IMR-90 (cell line): ENCODE data around the gene SLC22A14. TPM values are rescaled to one million over a fixed set of nuclear protein-coding genes. Genes with fewer than 3 reads are reported as not detected.

Source experiments
- ATAC-seq: fragments of 200-7000 bp; cut with Tn5 transposase; 2 replicates; pipeline ENCODE4 v1.9.1; 2020; ENCODE audit warnings: low read depth, mild to moderate bottlenecking, moderate library complexity
- BruUV-seq: library from RNA; stranded (reverse); fragments of 400-500 nt; replicated peaks from 2 replicates; lab custom pipeline; 2021; lab: Mats Ljungman, UMichigan
- CTCF ChIA-PET: fragments of 300-600 bp; formaldehyde crosslinking; extraction: SDS; loops from one replicate; lab custom pipeline; 2021; ENCODE audit warnings: antibody characterized with exemption; lab: Yijun Ruan, JAX
- POLR2A ChIA-PET: fragments of 300-600 bp; sonication (Branson Sonifier 250); formaldehyde crosslinking; loops from one replicate; lab custom pipeline; 2022; ENCODE audit warnings: antibody characterized with exemption; ENCODE audit not compliant: unreplicated experiment; lab: Charles Lee
- DNase-seq: peaks from one replicate; pipeline ENCODE4 v3.0.0; 2013
- H2AFZ ChIP-seq: replicated peaks from 2 replicates; pipeline ENCODE3; 2013; ENCODE audit warnings: low read length, mild to moderate bottlenecking; ENCODE audit not compliant: poor library complexity
- H2AK5ac ChIP-seq: 2 replicates; pipeline ENCODE4 v1.6.1; 2013; ENCODE audit warnings: low read depth, low read length, inconsistent platforms
- H2AK9ac ChIP-seq: replicated peaks from 2 replicates; pipeline ENCODE3; 2013; ENCODE audit warnings: mild to moderate bottlenecking, low read depth, low read length, moderate library complexity; ENCODE audit not compliant: poor library complexity
- H2BK120ac ChIP-seq: 2 replicates; pipeline ENCODE4 v1.6.1; 2013; ENCODE audit warnings: low read depth, low read length, inconsistent platforms
- H2BK15ac ChIP-seq: 3 replicates; pipeline ENCODE4 v1.6.1; 2013; ENCODE audit warnings: low read depth, low read length, inconsistent platforms
- H2BK20ac ChIP-seq: 2 replicates; pipeline ENCODE4 v1.6.1; 2013; ENCODE audit warnings: low read depth, mild to moderate bottlenecking, inconsistent platforms, low read length, moderate library complexity
- H2BK5ac ChIP-seq: 2 replicates; pipeline ENCODE4 v1.6.1; 2013; ENCODE audit warnings: mild to moderate bottlenecking, low read depth, low read length, inconsistent platforms; ENCODE audit not compliant: poor library complexity, severe bottlenecking
- H3K14ac ChIP-seq: replicated peaks from 2 replicates; pipeline ENCODE4 v1.6.1; 2013; ENCODE audit warnings: low read depth, low read length, inconsistent platforms
- H3K18ac ChIP-seq: 2 replicates; pipeline ENCODE4 v1.6.1; 2013; ENCODE audit warnings: low read depth, low read length, control low read depth
- H3K23ac ChIP-seq: 2 replicates; pipeline ENCODE4 v1.6.1; 2013; ENCODE audit warnings: low read depth, low read length, inconsistent platforms
- H3K27ac ChIP-seq: 2 replicates; pipeline ENCODE4 v1.5.1; 2013; ENCODE audit warnings: mild to moderate bottlenecking, control low read depth, low read length; ENCODE audit not compliant: insufficient read depth
- H3K27me3 ChIP-seq: 2 replicates; pipeline ENCODE4 v1.6.1; 2013; ENCODE audit warnings: low read length; ENCODE audit not compliant: control insufficient read depth, insufficient read depth
- H3K36me3 ChIP-seq: 2 replicates; pipeline ENCODE4 v1.6.1; 2013; ENCODE audit warnings: low read length, mixed read lengths; ENCODE audit not compliant: control insufficient read depth, insufficient read depth
- H3K4ac ChIP-seq: 2 replicates; pipeline ENCODE4 v1.6.1; 2013; ENCODE audit warnings: low read depth, low read length, inconsistent platforms
- H3K4me1 ChIP-seq: 2 replicates; pipeline ENCODE4 v1.6.1; 2013; ENCODE audit warnings: low read length, mixed read lengths; ENCODE audit not compliant: control insufficient read depth, insufficient read depth
- H3K4me2 ChIP-seq: 2 replicates; pipeline ENCODE4 v1.6.1; 2013; ENCODE audit warnings: low read depth, mild to moderate bottlenecking, control low read depth, low read length, moderate library complexity
- H3K4me3 ChIP-seq: 2 replicates; pipeline ENCODE4 v1.5.1; 2013; ENCODE audit warnings: low read depth, mild to moderate bottlenecking, control low read depth, low read length, moderate library complexity; ENCODE audit not compliant: insufficient read depth
- H3K56ac ChIP-seq: 2 replicates; pipeline ENCODE4 v1.6.1; 2013; ENCODE audit warnings: low read length, inconsistent platforms; ENCODE audit not compliant: insufficient read depth; ENCODE audit errors: extremely low read depth
- H3K79me1 ChIP-seq, 2 experiments: 2 replicates each; pipeline ENCODE4 v1.6.1; 2013; ENCODE audit warnings: low read length in 2 of 2, inconsistent platforms in 1 of 2, low read depth in 1 of 2
- H3K9ac ChIP-seq: 2 replicates; pipeline ENCODE4 v1.6.1; 2013; ENCODE audit warnings: low read depth, low read length, control low read depth
- H3K9me1 ChIP-seq: 2 replicates; pipeline ENCODE4 v1.6.1; 2013; ENCODE audit warnings: low read length, inconsistent platforms; ENCODE audit not compliant: insufficient read depth
- H3K9me3 ChIP-seq: 2 replicates; pipeline ENCODE4 v1.6.1; 2013; ENCODE audit warnings: low read length; ENCODE audit not compliant: control insufficient read depth, insufficient read depth
- H4K20me1 ChIP-seq: 2 replicates; pipeline ENCODE4 v1.6.1; 2013; ENCODE audit warnings: low read length, inconsistent platforms; ENCODE audit not compliant: insufficient read depth
- H4K5ac ChIP-seq: 2 replicates; pipeline ENCODE4 v1.6.1; 2013; ENCODE audit warnings: mild to moderate bottlenecking, low read depth, low read length, control low read depth
- H4K8ac ChIP-seq, 2 experiments: 2 replicates each; pipeline ENCODE4 v1.6.1; 2013; ENCODE audit warnings: low read depth in 2 of 2, low read length in 2 of 2, control low read depth in 1 of 2, inconsistent platforms in 1 of 2
- H4K91ac ChIP-seq: 2 replicates; pipeline ENCODE4 v1.6.1; 2013; ENCODE audit warnings: low read depth, low read length, inconsistent platforms; ENCODE audit not compliant: insufficient read depth
- BHLHE40 ChIP-seq: fragments of 150-350 bp; IDR thresholded peaks from 2 replicates; pipeline ENCODE4 v1.6.1; 2016; ENCODE audit warnings: mild to moderate bottlenecking, low read depth, low read length
- CEBPB ChIP-seq: IDR thresholded peaks from 2 replicates; pipeline ENCODE4 v1.6.1; 2012; ENCODE audit warnings: low read depth, low read length, improper control_type of control experiment
- CHD1 ChIP-seq: IDR thresholded peaks from 2 replicates; pipeline ENCODE4 v1.6.1; 2012; ENCODE audit warnings: low read depth, low read length, improper control_type of control experiment
- FOS ChIP-seq: fragments of 150-350 bp; IDR thresholded peaks from 2 replicates; pipeline ENCODE4 v1.6.1; 2016; ENCODE audit warnings: low read depth, low read length
- MAFK ChIP-seq: IDR thresholded peaks from 2 replicates; pipeline ENCODE4 v1.6.1; 2012; ENCODE audit warnings: low read depth, low read length, improper control_type of control experiment
- MAZ ChIP-seq: IDR thresholded peaks from 2 replicates; pipeline ENCODE4 v1.6.1; 2012; ENCODE audit warnings: low read depth, mild to moderate bottlenecking, low read length, improper control_type of control experiment, moderate library complexity, borderline replicate concordance
- MXI1 ChIP-seq: IDR thresholded peaks from 2 replicates; pipeline ENCODE4 v1.6.1; 2012; ENCODE audit warnings: low read depth, mild to moderate bottlenecking, low read length, moderate library complexity, borderline replicate concordance
- NFE2L2 ChIP-seq: fragments of 150-350 bp; IDR thresholded peaks from 2 replicates; pipeline ENCODE4 v1.6.1; 2016; ENCODE audit warnings: low read depth, mild to moderate bottlenecking, low read length
- POLR2A ChIP-seq: IDR thresholded peaks from 2 replicates; pipeline ENCODE4 v1.6.1; 2012; ENCODE audit warnings: mild to moderate bottlenecking, low read depth, low read length
- RAD21 ChIP-seq: IDR thresholded peaks from 2 replicates; pipeline ENCODE4 v1.6.1; 2012; ENCODE audit warnings: low read length, improper control_type of control experiment
- RCOR1 ChIP-seq: IDR thresholded peaks from 2 replicates; pipeline ENCODE4 v1.6.1; 2012; ENCODE audit warnings: mild to moderate bottlenecking, low read length, improper control_type of control experiment; ENCODE audit not compliant: insufficient replicate concordance
- RFX5 ChIP-seq: IDR thresholded peaks from 2 replicates; pipeline ENCODE4 v1.8.0; 2012; ENCODE audit warnings: low read depth, mild to moderate bottlenecking, low read length, moderate library complexity
- SMC3 ChIP-seq: fragments of 150-350 bp; IDR thresholded peaks from 2 replicates; pipeline ENCODE4 v1.6.1; 2016; ENCODE audit warnings: low read depth, mild to moderate bottlenecking, antibody characterized with exemption, low read length, moderate library complexity
- WGBS, 2 experiments: methylation state at CpG; one replicate each; pipeline versions ENCODE4 v1.1.5 to v1.1.7; 2013; ENCODE audit warnings: missing lambda C conversion rate in 2 of 2; ENCODE audit not compliant: insufficient read length in 1 of 2; ENCODE audit errors: extremely low coverage in 2 of 2; 5-methylcytosine and 5-hydroxymethylcytosine counted together
- dilution Hi-C: fragments of 300-500 bp; cut with HindIII; formaldehyde crosslinking; loops from one replicate; pipeline ENCODE4 v1.14.3; 2018; ENCODE audit warnings: low sequenced_read_pairs; ENCODE audit not compliant: unreplicated experiment
- in situ Hi-C: fragments of 300-500 bp; cut with MboI; formaldehyde crosslinking; loops from 3 replicates; pipeline ENCODE4 v1.14.3; 2019; ENCODE audit warnings: low sequenced_read_pairs, inconsistent platforms, mixed read lengths
- intact Hi-C: fragments of 100-400 bp; cut with micrococcal nuclease; formaldehyde crosslinking; loops from 2 replicates; pipeline ENCODE4 v1.10.0; 2022
- polyA plus RNA-seq, 3 experiments: library from polyadenylated mRNA; depleted of rRNA; stranded (reverse); fragments of >200 nt; gene quantifications; 2 replicates each; pipeline ENCODE4 v1.2.3, GENCODE V29; 2012; ENCODE audit warnings: low replicate concordance in 1 of 3
- total RNA-seq: library from RNA; depleted of rRNA; stranded (reverse); fragments of >200 nt; gene quantifications from 2 replicates; pipeline ENCODE4 v1.2.3, GENCODE V29; 2012
- TF ChIP-seq, protein P1 (sequence below): fragments of 150-350 bp; IDR thresholded peaks from 2 replicates; pipeline ENCODE4 v1.6.1; 2016; ENCODE audit warnings: low read depth, mild to moderate bottlenecking, low read length, moderate library complexity, borderline replicate concordance
- TF ChIP-seq, protein P2 (sequence below): conservative IDR thresholded peaks from 2 replicates; pipeline ENCODE4 v1.5.1; 2012; ENCODE audit warnings: mild to moderate bottlenecking, low read depth, low read length, improper control_type of control experiment
- TF ChIP-seq, protein P3 (sequence below): fragments of 150-350 bp; IDR thresholded peaks from 2 replicates; pipeline ENCODE4 v1.6.1; 2017; ENCODE audit warnings: mild to moderate bottlenecking, antibody characterized with exemption, low read length, low read depth

Gene SLC22A14
- total and polyA plus RNA-seq, 2 of the 4 experiments (the other 2 are of a cell fraction): under 0.01 to 0.07 TPM

DNA sequence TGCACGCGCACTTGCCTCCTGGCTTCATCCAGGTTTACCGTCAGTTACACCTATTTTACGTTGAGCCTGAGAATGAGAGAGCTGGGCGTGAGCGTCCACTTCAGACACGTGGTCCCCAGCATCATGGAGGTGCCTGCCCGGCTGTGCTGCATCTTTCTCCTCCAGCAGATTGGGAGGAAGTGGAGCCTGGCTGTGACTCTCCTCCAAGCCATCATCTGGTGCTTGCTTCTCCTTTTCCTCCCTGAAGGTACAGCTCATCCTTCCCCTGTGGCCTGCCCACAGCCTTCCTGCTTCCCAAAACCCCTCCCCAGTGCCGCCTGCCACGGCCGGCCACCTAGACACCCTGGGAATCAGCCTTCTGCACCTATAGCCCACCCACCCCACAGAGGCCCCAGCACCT, 31.6 kb downstream of the SLC22A14 start:
- H3K56ac ChIP-seq: no peak overlapping the region
- TF ChIP-seq BHLHE40 (no peak), RFX5 (no peak), SMC3 (no peak), POLR2A (no peak), RAD21 (no peak), MXI1 (no peak), FOS (no peak), CHD1 (no peak), CEBPB (no peak), MAFK (no peak), RCOR1 (no peak), MAZ (no peak), NFE2L2 (no peak)
- TF ChIP-seq, protein P1, sequence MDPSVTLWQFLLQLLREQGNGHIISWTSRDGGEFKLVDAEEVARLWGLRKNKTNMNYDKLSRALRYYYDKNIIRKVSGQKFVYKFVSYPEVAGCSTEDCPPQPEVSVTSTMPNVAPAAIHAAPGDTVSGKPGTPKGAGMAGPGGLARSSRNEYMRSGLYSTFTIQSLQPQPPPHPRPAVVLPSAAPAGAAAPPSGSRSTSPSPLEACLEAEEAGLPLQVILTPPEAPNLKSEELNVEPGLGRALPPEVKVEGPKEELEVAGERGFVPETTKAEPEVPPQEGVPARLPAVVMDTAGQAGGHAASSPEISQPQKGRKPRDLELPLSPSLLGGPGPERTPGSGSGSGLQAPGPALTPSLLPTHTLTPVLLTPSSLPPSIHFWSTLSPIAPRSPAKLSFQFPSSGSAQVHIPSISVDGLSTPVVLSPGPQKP: no peak
- TF ChIP-seq, protein P2, sequence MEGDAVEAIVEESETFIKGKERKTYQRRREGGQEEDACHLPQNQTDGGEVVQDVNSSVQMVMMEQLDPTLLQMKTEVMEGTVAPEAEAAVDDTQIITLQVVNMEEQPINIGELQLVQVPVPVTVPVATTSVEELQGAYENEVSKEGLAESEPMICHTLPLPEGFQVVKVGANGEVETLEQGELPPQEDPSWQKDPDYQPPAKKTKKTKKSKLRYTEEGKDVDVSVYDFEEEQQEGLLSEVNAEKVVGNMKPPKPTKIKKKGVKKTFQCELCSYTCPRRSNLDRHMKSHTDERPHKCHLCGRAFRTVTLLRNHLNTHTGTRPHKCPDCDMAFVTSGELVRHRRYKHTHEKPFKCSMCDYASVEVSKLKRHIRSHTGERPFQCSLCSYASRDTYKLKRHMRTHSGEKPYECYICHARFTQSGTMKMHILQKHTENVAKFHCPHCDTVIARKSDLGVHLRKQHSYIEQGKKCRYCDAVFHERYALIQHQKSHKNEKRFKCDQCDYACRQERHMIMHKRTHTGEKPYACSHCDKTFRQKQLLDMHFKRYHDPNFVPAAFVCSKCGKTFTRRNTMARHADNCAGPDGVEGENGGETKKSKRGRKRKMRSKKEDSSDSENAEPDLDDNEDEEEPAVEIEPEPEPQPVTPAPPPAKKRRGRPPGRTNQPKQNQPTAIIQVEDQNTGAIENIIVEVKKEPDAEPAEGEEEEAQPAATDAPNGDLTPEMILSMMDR: no peak
- TF ChIP-seq, protein P3, sequence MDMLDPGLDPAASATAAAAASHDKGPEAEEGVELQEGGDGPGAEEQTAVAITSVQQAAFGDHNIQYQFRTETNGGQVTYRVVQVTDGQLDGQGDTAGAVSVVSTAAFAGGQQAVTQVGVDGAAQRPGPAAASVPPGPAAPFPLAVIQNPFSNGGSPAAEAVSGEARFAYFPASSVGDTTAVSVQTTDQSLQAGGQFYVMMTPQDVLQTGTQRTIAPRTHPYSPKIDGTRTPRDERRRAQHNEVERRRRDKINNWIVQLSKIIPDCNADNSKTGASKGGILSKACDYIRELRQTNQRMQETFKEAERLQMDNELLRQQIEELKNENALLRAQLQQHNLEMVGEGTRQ: no peak
- no peak overlapping the region for H3K9ac ChIP-seq
- intact Hi-C loops: no loop called here
- ChIA-PET CTCF (interaction anchor here (0.9 kb wide), 1 partner anchor 14 kb away, joined by 3 read pairs; no protein-coding TSS in a partner anchor), POLR2A (no interaction called here)
- H3K4me2 ChIP-seq: no peak overlapping the region
- dilution Hi-C loops: no loop called here
- no peaks in the 10 kb centered on the region for H3K9me1 ChIP-seq
- no peak overlapping the region for H3K23ac ChIP-seq
- H3K14ac ChIP-seq: no peak overlapping the region
- H4K20me1 ChIP-seq: no peaks in the 10 kb centered on the region
- in situ Hi-C loops: no loop called here
- no peaks in the 10 kb centered on the region for H3K9me3 ChIP-seq
- ATAC-seq (no peak), DNase-seq (no peak)
- no peak overlapping the region for H3K4ac ChIP-seq
- H3K18ac ChIP-seq: no peak overlapping the region
- no peak overlapping the region for H2BK20ac ChIP-seq
- no peaks in the 10 kb centered on the region for H3K4me1 ChIP-seq
- H2AK5ac ChIP-seq: no peak overlapping the region
- no peak overlapping the region for H4K8ac ChIP-seq
- 95% methylated on average over 6 of the region's 11 CpGs; no CpG with 5 or more reads in 1 of the 2 experiments for WGBS, 2 experiments
- no peaks in the 10 kb centered on the region for H3K79me1 ChIP-seq
- no TSS peak for BruUV-seq
- no peak overlapping the region for H2BK15ac ChIP-seq
- H2AFZ ChIP-seq: no peak overlapping the region
- H4K91ac ChIP-seq: no peak overlapping the region
- no peak overlapping the region for H3K27ac ChIP-seq
- no peak overlapping the region for H2BK120ac ChIP-seq
- H3K27me3 ChIP-seq: peaks cover 31% of the 10 kb centered on the region
- H3K36me3 ChIP-seq: no peaks in the 10 kb centered on the region
- no peak overlapping the region for H4K5ac ChIP-seq
- H3K4me3 ChIP-seq: no peak overlapping the region
- no peak overlapping the region for H2BK5ac ChIP-seq
- no peak overlapping the region for H2AK9ac ChIP-seq
